Endodermal cell (in vitro differentiated cells): ENCODE measurements around the gene MTHFD2L. TPM values are rescaled to one million over a fixed set of nuclear protein-coding genes. Genes with fewer than 3 reads are reported as not detected.
A peak's percentile ranks its signal among the peaks of the same experiment; 100 is the strongest.

Source experiments
- DNase-seq: peaks from one replicate; pipeline ENCODE4 v3.0.0-alpha.2; 2017
- H3K27ac ChIP-seq: 2 replicates; pipeline ENCODE4 v1.5.1; 2013; ENCODE audit warnings: mild to moderate bottlenecking, low read depth, low read length, moderate library complexity
- H3K27me3 ChIP-seq: 2 replicates; pipeline ENCODE4 v1.6.1; 2013; ENCODE audit warnings: mild to moderate bottlenecking, low read length, moderate library complexity; ENCODE audit not compliant: insufficient read depth, control insufficient read depth, poor library complexity, severe bottlenecking
- H3K36me3 ChIP-seq: 2 replicates; pipeline ENCODE4 v1.7.0; 2013; ENCODE audit warnings: mild to moderate bottlenecking, low read length, moderate library complexity; ENCODE audit not compliant: control insufficient read depth, insufficient read depth
- H3K4me1 ChIP-seq: one replicate; pipeline ENCODE4 v1.7.0; 2013; ENCODE audit warnings: low read length; ENCODE audit not compliant: control insufficient read depth, insufficient read depth
- H3K4me3 ChIP-seq: 2 replicates; pipeline ENCODE4 v1.5.1; 2013; ENCODE audit warnings: mild to moderate bottlenecking, low read length, moderate library complexity
- H3K9ac ChIP-seq: 2 replicates; pipeline ENCODE4 v1.6.1; 2013; ENCODE audit warnings: mild to moderate bottlenecking, low read length, moderate library complexity; ENCODE audit not compliant: poor library complexity, severe bottlenecking; ENCODE audit errors: extremely low read depth
- H3K9me3 ChIP-seq: 2 replicates; pipeline ENCODE4 v1.6.1; 2013; ENCODE audit warnings: mild to moderate bottlenecking, low read length, moderate library complexity; ENCODE audit not compliant: control insufficient read depth
- H3K27ac Mint-ChIP-seq: 2 replicates; pipeline ENCODE4 v1.8.0; 2020; ENCODE audit warnings: mixed read lengths
- H3K27me3 Mint-ChIP-seq: 2 replicates; pipeline ENCODE4 v1.8.0; 2021; ENCODE audit warnings: mild to moderate bottlenecking, mixed read lengths; ENCODE audit not compliant: insufficient read depth
- H3K36me3 Mint-ChIP-seq: 2 replicates; pipeline ENCODE4 v1.8.0; 2020; ENCODE audit warnings: low read depth, mixed read lengths
- H3K4me1 Mint-ChIP-seq: 2 replicates; pipeline ENCODE4 v1.8.0; 2020; ENCODE audit warnings: mixed read lengths
- H3K4me3 Mint-ChIP-seq: 2 replicates; pipeline ENCODE4 v1.8.0; 2020; ENCODE audit warnings: mild to moderate bottlenecking, moderate library complexity, mixed read lengths
- H3K9me3 Mint-ChIP-seq: 2 replicates; pipeline ENCODE4 v1.8.0; 2020; ENCODE audit warnings: mild to moderate bottlenecking, mixed read lengths
- WGBS, 2 experiments: methylation state at CpG; one replicate each; pipeline versions ENCODE4 v1.1.5 to v1.1.7; 2013; ENCODE audit warnings: missing lambda C conversion rate in 2 of 2, mixed read lengths in 1 of 2; ENCODE audit not compliant: insufficient coverage in 1 of 2, insufficient read length in 1 of 2; 5-methylcytosine and 5-hydroxymethylcytosine counted together
- long read RNA-seq, 4 experiments: library from polyadenylated mRNA in 2 of 4; library from RNA in 1 of 4; library from capped mRNA in 1 of 4; stranded (forward) in 3 of 4; unstranded in 1 of 4; transcript quantifications; one replicate each; pipeline ENCODE4 v2.0.0, GENCODE V29; 2020 to 2021; ENCODE audit warnings: inconsistent platforms in 1 of 4
- polyA plus RNA-seq, 2 experiments: library from polyadenylated mRNA; stranded (reverse); fragments of 50-300 nt; gene quantifications; one replicate each; pipeline ENCODE4 v1.2.3, GENCODE V29; 2013
- total RNA-seq, 2 donors: library from RNA; stranded (reverse); fragmentation: NEBNext Ultra II Directional in 1 of 2; extraction: Animal tissue kit (Norgen Biotek cat#: 25700) in 1 of 2; gene quantifications; 2 replicates in 1 of 2; 3 replicates in 1 of 2; pipeline ENCODE4 v1.2.1, GENCODE V29; 2021
- TF ChIP-seq, protein P1 (sequence below): fragments of 200-600 bp; sonication (generic); conservative IDR thresholded peaks from 2 replicates; pipeline ENCODE4 v1.5.0; 2021; ENCODE audit warnings: antibody characterized with exemption, mild to moderate bottlenecking

MTHFD2L gene
- 10 to 100 TPM; 10.4 to 11.5 TPM for total RNA-seq
- polyA plus RNA-seq (2013, experiment 1 of 2), result 11.6 TPM
- 13.1 TPM for polyA plus RNA-seq (2013, experiment 2 of 2)
- long read RNA-seq, experiment 1, partial matches to known transcripts, result 1 of 5 reads
- long read RNA-seq, experiment 1, other reads (novel, unspliced or antisense), result 2 of 5 reads
- long read RNA-seq, experiment 2, partial matches to known transcripts, result 3 of 19 reads
- long read RNA-seq, experiment 2, other reads (novel, unspliced or antisense), result 10 of 19 reads
- long read RNA-seq, experiment 3, transcript MTHFD2L-203 (8 exons, 2,354 nt), result minor isoform, 7 of 33 reads
- long read RNA-seq, experiment 3, transcript MTHFD2L-208 (2 exons, 2,363 nt), result major isoform, 13 of 33 reads
- long read RNA-seq, experiment 3, partial matches to known transcripts, result 4 of 33 reads
- long read RNA-seq, experiment 3, other reads (novel, unspliced or antisense), result 9 of 33 reads
- long read RNA-seq, experiment 4, transcript MTHFD2L-203 (8 exons, 2,354 nt), result major isoform, 5 of 15 reads
- long read RNA-seq, experiment 4, partial matches to known transcripts, result 1 of 15 reads
- long read RNA-seq, experiment 4, other reads (novel, unspliced or antisense), result 7 of 15 reads

DNA sequence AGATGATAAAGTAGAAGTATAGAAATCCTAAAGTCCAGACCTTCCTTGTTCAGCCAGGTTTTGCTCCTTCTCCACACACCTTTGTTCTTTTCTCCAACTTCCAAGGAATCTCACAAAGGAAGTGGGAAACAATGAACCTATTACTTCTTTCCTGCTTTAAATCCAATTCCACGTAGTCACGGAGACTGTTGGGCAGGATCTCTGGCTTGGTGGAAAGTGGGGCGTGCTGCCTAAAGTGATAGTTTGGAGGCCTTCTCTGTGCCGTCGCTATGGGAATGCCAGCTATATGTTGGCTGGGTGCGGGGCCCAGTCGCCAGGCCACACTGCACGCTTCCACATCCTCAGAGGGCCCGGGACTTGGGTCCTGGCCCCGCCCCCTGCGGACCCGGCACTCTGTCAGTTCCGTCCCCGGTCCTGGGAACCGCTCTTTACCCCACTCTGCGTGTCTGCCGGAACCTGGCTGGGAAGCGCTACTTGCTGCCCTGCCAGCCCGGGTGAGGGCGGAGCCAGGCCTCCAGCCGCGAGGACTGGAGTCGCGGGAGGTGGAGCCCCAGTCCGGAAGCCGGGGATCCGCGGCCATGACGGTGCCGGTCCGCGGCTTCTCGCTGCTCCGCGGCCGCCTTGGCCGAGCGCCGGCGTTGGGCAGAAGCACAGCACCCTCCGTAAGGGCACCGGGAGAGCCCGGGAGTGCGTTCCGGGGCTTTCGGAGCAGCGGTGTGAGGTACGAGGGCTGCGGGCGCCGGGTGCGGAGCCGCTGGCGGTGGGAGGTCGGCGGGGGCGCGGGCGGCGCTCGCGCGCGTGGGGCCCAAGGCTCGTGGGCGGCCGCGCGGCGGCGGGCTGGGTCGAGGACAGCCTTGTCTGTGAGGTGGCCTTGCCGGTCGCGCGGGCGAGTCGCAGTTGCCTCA is at the start of gene MTHFD2L:
TSS of gene MTHFD2L (plus strand) at position 558 of the 905 bp plus-strand sequence. CDS start at position 579, 21 bp downstream.
- H3K4me1 ChIP-seq, result no peaks in the 10 kb centered on the region
- peak; percentile 97 for DNase-seq
- peak within 1 kb of the TSS; percentile 89 for H3K4me3 ChIP-seq
- H3K27me3 ChIP-seq, result no peaks in the 10 kb centered on the region
- WGBS, 2 experiments, result 0 to 1% methylated on average over 16 to 78 of the region's 78 CpGs
- H3K27me3 Mint-ChIP-seq, result no peaks in the 10 kb centered on the region
- no peaks in the 10 kb centered on the region for H3K9me3 Mint-ChIP-seq
- TF ChIP-seq, protein P1, sequence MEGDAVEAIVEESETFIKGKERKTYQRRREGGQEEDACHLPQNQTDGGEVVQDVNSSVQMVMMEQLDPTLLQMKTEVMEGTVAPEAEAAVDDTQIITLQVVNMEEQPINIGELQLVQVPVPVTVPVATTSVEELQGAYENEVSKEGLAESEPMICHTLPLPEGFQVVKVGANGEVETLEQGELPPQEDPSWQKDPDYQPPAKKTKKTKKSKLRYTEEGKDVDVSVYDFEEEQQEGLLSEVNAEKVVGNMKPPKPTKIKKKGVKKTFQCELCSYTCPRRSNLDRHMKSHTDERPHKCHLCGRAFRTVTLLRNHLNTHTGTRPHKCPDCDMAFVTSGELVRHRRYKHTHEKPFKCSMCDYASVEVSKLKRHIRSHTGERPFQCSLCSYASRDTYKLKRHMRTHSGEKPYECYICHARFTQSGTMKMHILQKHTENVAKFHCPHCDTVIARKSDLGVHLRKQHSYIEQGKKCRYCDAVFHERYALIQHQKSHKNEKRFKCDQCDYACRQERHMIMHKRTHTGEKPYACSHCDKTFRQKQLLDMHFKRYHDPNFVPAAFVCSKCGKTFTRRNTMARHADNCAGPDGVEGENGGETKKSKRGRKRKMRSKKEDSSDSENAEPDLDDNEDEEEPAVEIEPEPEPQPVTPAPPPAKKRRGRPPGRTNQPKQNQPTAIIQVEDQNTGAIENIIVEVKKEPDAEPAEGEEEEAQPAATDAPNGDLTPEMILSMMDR, result no peak
- H3K36me3 ChIP-seq, result peaks cover 27% of the 10 kb centered on the region
- H3K9ac ChIP-seq, result peak within 1 kb of the TSS; percentile 61
- peak within 1 kb of the TSS; percentile 86 for H3K4me3 Mint-ChIP-seq
- peak within 1 kb of the TSS; percentile 93 for H3K27ac Mint-ChIP-seq
- no peaks in the 10 kb centered on the region for H3K9me3 ChIP-seq
- peak within 1 kb of the TSS; percentile 81 for H3K27ac ChIP-seq
- peaks cover 20% of the 10 kb centered on the region for H3K4me1 Mint-ChIP-seq
- H3K36me3 Mint-ChIP-seq, result peaks cover 18% of the 10 kb centered on the region

DNA sequence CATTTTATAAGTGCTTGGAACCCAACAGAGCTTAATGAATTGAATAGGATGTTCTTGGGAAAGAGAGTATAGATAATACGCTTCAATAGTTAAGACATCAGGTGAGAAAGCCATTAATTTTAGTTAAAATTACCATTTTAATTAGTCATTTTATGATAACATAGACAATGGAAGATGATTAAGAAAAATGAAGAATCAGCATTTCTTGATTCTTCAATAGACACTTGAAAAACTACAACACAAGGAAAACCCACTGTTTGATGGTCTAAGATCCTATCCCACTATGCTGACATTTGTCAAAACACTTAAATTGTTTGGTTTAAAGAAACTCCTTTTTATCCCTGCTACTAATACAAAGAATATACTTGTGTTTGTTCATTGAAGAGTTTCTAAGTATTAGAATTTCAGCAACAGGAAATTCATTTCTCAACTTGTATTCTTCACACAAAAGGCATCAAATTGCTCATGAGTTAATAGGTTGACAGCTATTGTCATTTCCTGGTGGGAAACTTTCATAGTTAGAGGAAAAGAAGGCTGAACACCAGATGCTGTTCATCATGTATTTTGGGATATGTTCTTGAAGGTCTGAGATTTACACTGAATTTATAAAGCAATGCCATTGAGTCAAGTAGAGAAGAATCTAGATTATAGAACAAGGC is 49.3 kb upstream of the MTHFD2L start:
- Histone ChIP-seq H3K9ac (no peak overlapping the region), H3K36me3 (no peaks in the 10 kb centered on the region), H3K4me3 (no peak overlapping the region), H3K4me1 (no peaks in the 10 kb centered on the region), H3K9me3 (no peaks in the 10 kb centered on the region), H3K27ac (peak overlapping the region; percentile 30), H3K27me3 (no peaks in the 10 kb centered on the region)
- WGBS, 2 experiments, result no CpG with 5 or more reads among the region's 1 CpG
- H3K4me1 Mint-ChIP-seq, result peaks cover 6% of the 10 kb centered on the region
- H3K4me3 Mint-ChIP-seq, result no peak overlapping the region
- H3K9me3 Mint-ChIP-seq, result no peaks in the 10 kb centered on the region
- H3K27ac Mint-ChIP-seq, result no peak overlapping the region
- no peak for DNase-seq
- TF ChIP-seq, protein P1, result no peak
- H3K36me3 Mint-ChIP-seq, result no peaks in the 10 kb centered on the region
- no peaks in the 10 kb centered on the region for H3K27me3 Mint-ChIP-seq
